ENCODE measurements around the gene DNAH3.
A peak's percentile ranks its signal among the peaks of the same experiment; 100 is the strongest.

Gene DNAH3

GRCh38 chr16:21194771-21195301, 44.2 kb upstream of the DNAH3 start:
- Histone ChIP-seq H3K4me3 (ENCODE audit: low read length) (no peak overlapping the region), H3K36me3 (replicated peaks; ENCODE audit: low read depth, low read length) (no peaks in the 10 kb centered on the region), H4K20me1 (ENCODE audit: insufficient read depth, low read length) (no peaks in the 10 kb centered on the region), H3K9me3 (ENCODE audit: insufficient read depth, low read length) (no peaks in the 10 kb centered on the region), H3K27me3 (ENCODE audit: low read depth, low read length) (peaks cover 36% of the 10 kb centered on the region), H3K4me1 (ENCODE audit: low read length) (peaks cover 9% of the 10 kb centered on the region), H2AFZ (ENCODE audit: low read depth, low read length) (no peak overlapping the region), H3K9ac (ENCODE audit: low read length) (no peak overlapping the region), H3K4me2 (ENCODE audit: low read length) (peak overlapping the region; percentile 27; the same call in 1 of the 2 replicates), H3K27ac (ENCODE audit: low read length) (no peak overlapping the region), H3K79me2 (ENCODE audit: low read length) (no peaks in the 10 kb centered on the region)
- TF ChIP-seq, protein P1, sequence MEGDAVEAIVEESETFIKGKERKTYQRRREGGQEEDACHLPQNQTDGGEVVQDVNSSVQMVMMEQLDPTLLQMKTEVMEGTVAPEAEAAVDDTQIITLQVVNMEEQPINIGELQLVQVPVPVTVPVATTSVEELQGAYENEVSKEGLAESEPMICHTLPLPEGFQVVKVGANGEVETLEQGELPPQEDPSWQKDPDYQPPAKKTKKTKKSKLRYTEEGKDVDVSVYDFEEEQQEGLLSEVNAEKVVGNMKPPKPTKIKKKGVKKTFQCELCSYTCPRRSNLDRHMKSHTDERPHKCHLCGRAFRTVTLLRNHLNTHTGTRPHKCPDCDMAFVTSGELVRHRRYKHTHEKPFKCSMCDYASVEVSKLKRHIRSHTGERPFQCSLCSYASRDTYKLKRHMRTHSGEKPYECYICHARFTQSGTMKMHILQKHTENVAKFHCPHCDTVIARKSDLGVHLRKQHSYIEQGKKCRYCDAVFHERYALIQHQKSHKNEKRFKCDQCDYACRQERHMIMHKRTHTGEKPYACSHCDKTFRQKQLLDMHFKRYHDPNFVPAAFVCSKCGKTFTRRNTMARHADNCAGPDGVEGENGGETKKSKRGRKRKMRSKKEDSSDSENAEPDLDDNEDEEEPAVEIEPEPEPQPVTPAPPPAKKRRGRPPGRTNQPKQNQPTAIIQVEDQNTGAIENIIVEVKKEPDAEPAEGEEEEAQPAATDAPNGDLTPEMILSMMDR (IDR thresholded peaks at IDR 0.05; ENCODE audit: low read depth, low read length): no peak
- TF ChIP-seq EZH2phosphoT487 (IDR thresholded peaks at IDR 0.05; ENCODE audit: low read depth): no peak

DNA sequence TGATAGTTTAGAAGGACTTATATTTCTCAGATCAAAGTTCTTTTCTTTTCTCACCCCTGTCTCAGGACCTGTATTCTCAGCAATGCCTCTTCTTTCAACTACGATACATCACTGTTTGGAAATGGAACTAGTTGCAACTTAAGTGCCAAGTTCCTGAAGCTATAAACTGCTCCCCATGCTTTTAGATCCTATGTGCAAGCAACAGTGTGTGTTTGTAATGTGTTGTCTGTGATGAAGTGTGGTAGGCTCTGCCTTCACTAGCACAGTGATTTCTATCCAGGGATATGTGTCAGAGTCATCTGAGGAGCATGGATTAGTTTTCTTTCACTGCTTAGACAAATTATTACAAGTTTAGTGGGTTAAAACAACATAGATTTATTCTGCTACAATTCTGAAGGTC, 42.3 kb upstream of the DNAH3 start:
- Histone ChIP-seq H3K9me3 (ENCODE audit: insufficient read depth, low read length) (no peaks in the 10 kb centered on the region), H3K4me1 (ENCODE audit: low read length) (peaks cover 21% of the 10 kb centered on the region), H2AFZ (ENCODE audit: low read depth, low read length) (no peak overlapping the region), H4K20me1 (ENCODE audit: insufficient read depth, low read length) (no peaks in the 10 kb centered on the region), H3K4me2 (ENCODE audit: low read length) (no peak overlapping the region), H3K4me3 (ENCODE audit: low read length) (no peak overlapping the region), H3K79me2 (ENCODE audit: low read length) (no peaks in the 10 kb centered on the region), H3K9ac (ENCODE audit: low read length) (no peak overlapping the region), H3K27ac (ENCODE audit: low read length) (no peak overlapping the region), H3K27me3 (ENCODE audit: low read depth, low read length) (peaks cover 28% of the 10 kb centered on the region), H3K36me3 (replicated peaks; ENCODE audit: low read depth, low read length) (no peaks in the 10 kb centered on the region)
- TF ChIP-seq, protein P1 (IDR thresholded peaks at IDR 0.05; ENCODE audit: low read depth, low read length): no peak
- TF ChIP-seq EZH2phosphoT487 (IDR thresholded peaks at IDR 0.05; ENCODE audit: low read depth): no peak

GRCh38 chr16:21190599-21190998, 40.0 kb upstream of the DNAH3 start:
- Histone ChIP-seq H3K79me2 (ENCODE audit: low read length) (no peaks in the 10 kb centered on the region), H4K20me1 (ENCODE audit: insufficient read depth, low read length) (no peaks in the 10 kb centered on the region), H3K27me3 (ENCODE audit: low read depth, low read length) (peaks cover 16% of the 10 kb centered on the region), H3K9me3 (ENCODE audit: insufficient read depth, low read length) (no peaks in the 10 kb centered on the region), H3K4me1 (ENCODE audit: low read length) (peaks cover 25% of the 10 kb centered on the region), H3K4me2 (ENCODE audit: low read length) (no peak overlapping the region), H3K4me3 (ENCODE audit: low read length) (no peak overlapping the region), H3K36me3 (replicated peaks; ENCODE audit: low read depth, low read length) (no peaks in the 10 kb centered on the region), H3K27ac (ENCODE audit: low read length) (no peak overlapping the region), H3K9ac (ENCODE audit: low read length) (no peak overlapping the region), H2AFZ (ENCODE audit: low read depth, low read length) (no peak overlapping the region)
- no peak for TF ChIP-seq EZH2phosphoT487 (IDR thresholded peaks at IDR 0.05; ENCODE audit: low read depth)
- TF ChIP-seq, protein P1 (IDR thresholded peaks at IDR 0.05; ENCODE audit: low read depth, low read length): no peak

DNA sequence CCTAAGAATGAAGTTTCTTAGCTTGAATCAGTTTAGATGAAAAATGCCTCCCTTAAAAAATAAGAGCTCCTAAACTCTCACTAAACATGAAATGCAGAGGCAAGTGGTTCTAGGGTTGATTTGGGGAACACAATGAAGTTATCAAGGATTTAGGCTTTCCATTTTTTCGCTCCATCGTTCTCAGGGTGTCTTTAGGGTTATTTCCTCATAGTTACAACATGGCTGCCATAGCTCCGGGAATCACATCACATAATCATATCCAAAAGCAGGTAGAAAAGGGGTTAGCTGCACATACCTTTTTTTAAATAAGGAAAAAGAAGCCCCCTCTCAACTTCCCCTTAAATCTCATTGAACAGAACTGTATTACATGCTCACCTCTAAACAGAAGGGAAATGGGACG, 39.4 kb upstream of the DNAH3 start:
- H3K27ac ChIP-seq (ENCODE audit: low read length): no peak overlapping the region
- no peaks in the 10 kb centered on the region for H3K79me2 ChIP-seq (ENCODE audit: low read length)
- H3K4me2 ChIP-seq (ENCODE audit: low read length): no peak overlapping the region
- no peak overlapping the region for H3K4me3 ChIP-seq (ENCODE audit: low read length)
- H3K9ac ChIP-seq (ENCODE audit: low read length): no peak overlapping the region
- H3K27me3 ChIP-seq (ENCODE audit: low read depth, low read length): peaks cover 16% of the 10 kb centered on the region
- TF ChIP-seq EZH2phosphoT487 (IDR thresholded peaks at IDR 0.05; ENCODE audit: low read depth): no peak
- TF ChIP-seq, protein P1 (IDR thresholded peaks at IDR 0.05; ENCODE audit: low read depth, low read length): no peak
- H3K9me3 ChIP-seq (ENCODE audit: insufficient read depth, low read length): 0 out of 2 replicates have a peak, but pooled peaks cover 4% of the 10 kb centered on the region
- peaks cover 23% of the 10 kb centered on the region for H3K4me1 ChIP-seq (ENCODE audit: low read length)
- no peaks in the 10 kb centered on the region for H4K20me1 ChIP-seq (ENCODE audit: insufficient read depth, low read length)
- H2AFZ ChIP-seq (ENCODE audit: low read depth, low read length): no peak overlapping the region
- peaks cover 5% of the 10 kb centered on the region for H3K36me3 ChIP-seq (replicated peaks; ENCODE audit: low read depth, low read length)
